HepG2 (cell line): ENCODE measurements around the gene NOL4L. TPM values are rescaled to one million over a fixed set of nuclear protein-coding genes. Genes with fewer than 3 reads are reported as not detected.

ENCODE experiments used
- DZIP1 ChIP-seq: sonication (generic); formaldehyde crosslinking; IDR thresholded peaks from 2 replicates; pipeline ENCODE4 v1.5.0; 2020; ENCODE audit warnings: mild to moderate bottlenecking, missing genetic modification reagents
- FOXA3 ChIP-seq: IDR thresholded peaks from 2 replicates; pipeline ENCODE4 v1.6.1; 2016; ENCODE audit warnings: missing genetic modification reagents, missing compliant biosample characterization
- HNRNPH1 ChIP-seq: fragments of 200-400 bp; formaldehyde crosslinking; optimal IDR thresholded peaks from 2 replicates; pipeline ENCODE3; 2017; ENCODE audit warnings: mild to moderate bottlenecking, low read depth, low read length
- RXRA ChIP-seq: sonication (generic); formaldehyde crosslinking; IDR thresholded peaks from 2 replicates; pipeline ENCODE4 v1.5.1; 2020; ENCODE audit warnings: missing genetic modification reagents
- ZHX2 ChIP-seq, 2 experiments: sonication (generic) in 1 of 2; formaldehyde crosslinking in 1 of 2; IDR thresholded peaks; 2 replicates each; pipeline versions ENCODE4 v1.6.1 to v1.9.0; 2014 to 2022; ENCODE audit warnings: antibody characterized with exemption in 1 of 2, borderline replicate concordance in 1 of 2, inconsistent platforms in 1 of 2, low read depth in 1 of 2, missing genetic modification reagents in 1 of 2
- ZNF768 ChIP-seq: sonication (generic); formaldehyde crosslinking; IDR thresholded peaks from 2 replicates; pipeline ENCODE4 v1.4.0; 2020; ENCODE audit warnings: missing genetic modification reagents
- ZNF891 ChIP-seq: sonication (generic); formaldehyde crosslinking; IDR thresholded peaks from 2 replicates; pipeline ENCODE4 v1.5.0; 2020; ENCODE audit warnings: mild to moderate bottlenecking, missing genetic modification reagents
- polyA plus RNA-seq, 8 experiments: library from polyadenylated mRNA; depleted of rRNA in 3 of 8; stranded (reverse) in 7 of 8; unstranded in 1 of 8; fragments of >200 nt; fragmentation: Illumina TruSeq in 4 of 8; extraction: Trizol in 4 of 8; gene quantifications; 2 replicates each; pipeline versions ENCODE4 v1.2.1 to v1.2.3, GENCODE V29; 2011 to 2016; ENCODE audit warnings: low read depth in 4 of 8, missing spikeins in 1 of 8, mixed read lengths in 1 of 8; ENCODE audit not compliant: insufficient read depth in 1 of 8
- total RNA-seq, 5 experiments: library from RNA; depleted of rRNA; stranded (reverse); fragments of >200 nt; fragmentation: Illumina TruSeq; extraction: Trizol; gene quantifications; 2 replicates each; pipeline ENCODE4 v1.2.3, GENCODE V29; 2016; ENCODE audit warnings: low read depth in 1 of 5
- TF ChIP-seq, protein P1 (sequence below): sonication (generic); formaldehyde crosslinking; IDR thresholded peaks from 2 replicates; pipeline ENCODE4 v1.4.0; 2020; ENCODE audit warnings: missing genetic modification reagents, borderline replicate concordance
- TF ChIP-seq, protein P2 (sequence below): sonication (generic); formaldehyde crosslinking; IDR thresholded peaks from 2 replicates; pipeline ENCODE4 v1.5.1; 2020; ENCODE audit warnings: missing genetic modification reagents, mild to moderate bottlenecking, borderline replicate concordance

The NOL4L gene
- total and polyA plus RNA-seq, 2 of the 13 experiments (the other 11 are each of a cell fraction or from before 2014, with no cell fraction given), result 16.6 to 35.4 TPM

DNA sequence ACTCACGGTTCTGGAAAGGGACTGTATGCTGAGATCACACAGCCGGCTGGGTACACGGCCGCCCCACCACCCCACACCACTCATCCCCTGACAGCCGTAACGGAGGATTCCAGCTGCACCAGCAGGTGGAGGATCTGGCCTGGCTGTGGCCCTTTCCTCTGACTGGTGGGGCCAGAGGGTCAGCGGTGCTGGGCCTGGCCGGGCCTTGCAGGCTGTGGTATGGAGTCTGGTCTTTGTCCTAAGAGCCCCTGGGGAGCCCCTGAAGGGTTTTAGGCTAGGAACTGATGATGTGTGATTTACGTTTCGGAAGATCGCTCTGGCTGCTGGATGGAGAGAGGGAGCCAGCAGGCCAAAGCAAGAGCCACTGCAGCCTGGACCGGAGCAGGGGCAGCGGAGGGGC lies 26.6 kb downstream of the NOL4L start (continued):
- 0 out of 2 replicates have a peak, but pooled peaks have one; percentile 12 for TF ChIP-seq ZHX2 (IDR thresholded peaks at IDR 0.05; ENCODE audit: low read depth)
- no peak for TF ChIP-seq ZHX2 (CRISPR knock-in tag; IDR thresholded peaks at IDR 0.05; ENCODE audit: borderline replicate concordance)
- TF ChIP-seq DZIP1 (CRISPR knock-in tag), result 0 out of 2 replicates have a peak, but pooled peaks have one; percentile 3
- TF ChIP-seq, protein P1, sequence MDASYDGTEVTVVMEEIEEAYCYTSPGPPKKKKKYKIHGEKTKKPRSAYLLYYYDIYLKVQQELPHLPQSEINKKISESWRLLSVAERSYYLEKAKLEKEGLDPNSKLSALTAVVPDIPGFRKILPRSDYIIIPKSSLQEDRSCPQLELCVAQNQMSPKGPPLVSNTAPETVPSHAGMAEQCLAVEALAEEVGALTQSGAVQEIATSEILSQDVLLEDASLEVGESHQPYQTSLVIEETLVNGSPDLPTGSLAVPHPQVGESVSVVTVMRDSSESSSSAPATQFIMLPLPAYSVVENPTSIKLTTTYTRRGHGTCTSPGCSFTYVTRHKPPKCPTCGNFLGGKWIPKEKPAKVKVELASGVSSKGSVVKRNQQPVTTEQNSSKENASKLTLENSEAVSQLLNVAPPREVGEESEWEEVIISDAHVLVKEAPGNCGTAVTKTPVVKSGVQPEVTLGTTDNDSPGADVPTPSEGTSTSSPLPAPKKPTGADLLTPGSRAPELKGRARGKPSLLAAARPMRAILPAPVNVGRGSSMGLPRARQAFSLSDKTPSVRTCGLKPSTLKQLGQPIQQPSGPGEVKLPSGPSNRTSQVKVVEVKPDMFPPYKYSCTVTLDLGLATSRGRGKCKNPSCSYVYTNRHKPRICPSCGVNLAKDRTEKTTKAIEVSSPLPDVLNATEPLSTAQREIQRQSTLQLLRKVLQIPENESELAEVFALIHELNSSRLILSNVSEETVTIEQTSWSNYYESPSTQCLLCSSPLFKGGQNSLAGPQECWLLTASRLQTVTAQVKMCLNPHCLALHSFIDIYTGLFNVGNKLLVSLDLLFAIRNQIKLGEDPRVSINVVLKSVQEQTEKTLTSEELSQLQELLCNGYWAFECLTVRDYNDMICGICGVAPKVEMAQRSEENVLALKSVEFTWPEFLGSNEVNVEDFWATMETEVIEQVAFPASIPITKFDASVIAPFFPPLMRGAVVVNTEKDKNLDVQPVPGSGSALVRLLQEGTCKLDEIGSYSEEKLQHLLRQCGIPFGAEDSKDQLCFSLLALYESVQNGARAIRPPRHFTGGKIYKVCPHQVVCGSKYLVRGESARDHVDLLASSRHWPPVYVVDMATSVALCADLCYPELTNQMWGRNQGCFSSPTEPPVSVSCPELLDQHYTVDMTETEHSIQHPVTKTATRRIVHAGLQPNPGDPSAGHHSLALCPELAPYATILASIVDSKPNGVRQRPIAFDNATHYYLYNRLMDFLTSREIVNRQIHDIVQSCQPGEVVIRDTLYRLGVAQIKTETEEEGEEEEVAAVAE (CRISPR knock-in tag), result no peak
- TF ChIP-seq ZNF891 (CRISPR knock-in tag), result no peak
- TF ChIP-seq RXRA (CRISPR knock-in tag), result peak; percentile 24; the same call in 1 of the 2 replicates
- no peak for TF ChIP-seq FOXA3
- TF ChIP-seq, protein P2, sequence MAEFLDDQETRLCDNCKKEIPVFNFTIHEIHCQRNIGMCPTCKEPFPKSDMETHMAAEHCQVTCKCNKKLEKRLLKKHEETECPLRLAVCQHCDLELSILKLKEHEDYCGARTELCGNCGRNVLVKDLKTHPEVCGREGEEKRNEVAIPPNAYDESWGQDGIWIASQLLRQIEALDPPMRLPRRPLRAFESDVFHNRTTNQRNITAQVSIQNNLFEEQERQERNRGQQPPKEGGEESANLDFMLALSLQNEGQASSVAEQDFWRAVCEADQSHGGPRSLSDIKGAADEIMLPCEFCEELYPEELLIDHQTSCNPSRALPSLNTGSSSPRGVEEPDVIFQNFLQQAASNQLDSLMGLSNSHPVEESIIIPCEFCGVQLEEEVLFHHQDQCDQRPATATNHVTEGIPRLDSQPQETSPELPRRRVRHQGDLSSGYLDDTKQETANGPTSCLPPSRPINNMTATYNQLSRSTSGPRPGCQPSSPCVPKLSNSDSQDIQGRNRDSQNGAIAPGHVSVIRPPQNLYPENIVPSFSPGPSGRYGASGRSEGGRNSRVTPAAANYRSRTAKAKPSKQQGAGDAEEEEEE (CRISPR knock-in tag), result no peak
- peak; percentile 20; the same call in 1 of the 2 replicates for TF ChIP-seq ZNF768 (CRISPR knock-in tag)
- no peak for TF ChIP-seq HNRNPH1
